NOMO-1 treated with DMSO at 0.1 percent for 48 hours (cell line): ENCODE results near the gene PRDM16.
"Not testable (repeated sequence)": the region's sequence is repeated elsewhere in the genome, so short reads cannot be mapped to it uniquely, and the experiment has no call there.

Source experiments
- DNase-seq: peaks from one replicate; lab custom pipeline; 2025; ENCODE audit not compliant: unreplicated experiment; lab: John Stamatoyannopoulos, UW

The PRDM16 gene

DNA sequence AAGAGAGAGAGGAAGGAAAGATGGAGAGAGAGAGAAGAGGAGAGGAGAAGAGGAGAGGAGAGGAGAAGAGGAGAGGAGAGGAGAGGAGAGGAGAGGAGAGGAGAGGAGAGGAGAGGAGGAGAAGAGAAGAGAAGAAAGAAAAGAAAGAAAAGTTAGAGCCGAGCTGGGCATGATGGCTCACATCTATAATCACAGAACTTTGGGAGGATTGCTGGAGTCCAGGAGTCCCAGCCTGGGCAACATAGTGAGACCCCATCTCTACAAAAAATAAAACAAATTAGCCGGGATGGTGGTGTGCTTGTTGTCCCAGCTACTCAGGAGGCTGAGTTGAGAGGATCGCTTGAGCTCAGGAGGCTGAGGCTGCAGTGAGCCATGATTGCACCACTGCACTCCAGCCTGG lies 171.0 kb downstream of the PRDM16 start:
- DNase-seq: not testable (repeated sequence)

- DNase-seq: no peak
Measured at GRCh38 chr1:3240524-3241235, 171.7 kb downstream of the PRDM16 start.

DNA sequence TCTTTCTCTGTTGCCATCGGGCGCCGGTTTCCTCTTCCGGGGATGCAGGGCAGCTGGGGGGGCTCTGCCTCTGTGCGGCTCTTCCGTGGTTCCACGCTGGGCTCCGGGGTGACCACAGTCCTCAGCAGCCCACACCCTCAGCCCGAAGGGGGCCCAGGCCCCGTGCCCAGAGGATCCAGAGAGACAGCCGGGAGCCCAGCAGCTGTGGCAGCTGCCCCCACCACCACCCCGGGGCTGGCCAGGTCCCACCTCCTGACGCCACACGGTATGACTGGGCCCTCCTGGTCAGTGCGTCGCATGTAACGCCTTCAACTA lies 172.2 kb downstream of the PRDM16 start:
- DNase-seq: no peak

GRCh38 chr1:3241673-3242407 lies 172.8 kb downstream of the PRDM16 start:
- no peak for DNase-seq

DNA sequence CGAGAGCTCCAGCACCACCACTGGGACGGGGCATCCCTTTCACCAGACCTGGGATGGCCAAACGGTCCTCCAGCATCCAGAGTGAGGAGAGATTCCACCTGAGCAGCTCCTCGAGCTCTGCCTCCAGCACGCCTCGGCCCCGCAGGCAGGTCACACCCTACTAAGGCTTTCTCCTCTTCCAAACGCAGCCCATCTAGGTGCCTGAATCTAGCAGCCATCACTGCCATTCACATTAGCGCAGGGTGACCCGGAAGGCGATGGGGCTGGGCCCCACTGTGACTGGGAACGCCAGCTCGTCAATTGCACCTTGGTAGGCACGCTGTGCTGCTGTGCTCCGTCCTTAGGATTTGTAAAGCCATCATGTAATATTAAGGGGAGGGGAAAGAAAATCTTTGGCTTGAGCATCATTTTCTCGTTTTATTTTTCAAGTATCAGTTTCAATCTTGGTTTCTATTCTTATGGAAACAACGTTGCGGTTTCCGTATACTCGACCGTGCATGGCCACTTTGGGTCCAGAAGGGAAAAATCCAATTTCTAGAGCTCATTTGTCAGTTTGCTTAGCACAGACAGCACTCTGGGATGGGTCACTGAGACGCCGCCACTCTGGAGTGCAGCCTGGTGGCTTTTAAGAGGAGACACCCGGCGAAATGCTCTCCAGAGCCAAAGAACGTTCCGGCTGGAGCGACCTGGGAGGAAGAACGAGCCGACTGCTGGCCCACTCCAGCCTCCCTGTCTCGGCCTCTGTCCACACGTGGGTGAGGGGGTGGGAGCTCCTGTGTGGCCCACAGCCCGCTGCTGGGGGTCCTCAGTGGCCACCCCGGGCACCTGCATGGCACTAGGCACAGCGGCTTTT lies 173.6 kb downstream of the PRDM16 start:
- DNase-seq: no peak

DNA sequence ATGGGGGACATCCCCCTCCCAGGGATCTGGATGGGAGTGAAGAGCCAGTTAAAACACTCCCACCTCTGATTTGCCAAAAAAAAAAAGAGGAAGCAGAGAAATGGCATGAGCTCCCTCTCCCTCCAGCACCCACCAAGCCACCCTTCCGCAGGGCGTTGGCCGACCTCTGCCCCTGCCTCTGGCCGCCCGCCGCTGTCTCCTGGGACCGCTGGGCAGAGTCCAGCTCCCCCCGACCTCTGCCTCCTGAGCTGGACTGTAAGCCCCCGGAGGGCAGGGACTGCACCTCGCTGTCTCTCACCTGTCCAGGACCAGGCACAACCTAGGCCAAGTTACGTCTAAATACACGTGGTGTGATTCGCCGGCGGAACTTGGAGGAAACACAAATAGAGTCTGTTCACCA lies 174.3 kb downstream of the PRDM16 start:
- DNase-seq: no peak

GRCh38 chr1:3244025-3244926 lies 175.3 kb downstream of the PRDM16 start:
- no peak for DNase-seq

GRCh38 chr1:3244927-3245315 lies 175.9 kb downstream of the PRDM16 start:
- DNase-seq: peak; percentile 7

DNA sequence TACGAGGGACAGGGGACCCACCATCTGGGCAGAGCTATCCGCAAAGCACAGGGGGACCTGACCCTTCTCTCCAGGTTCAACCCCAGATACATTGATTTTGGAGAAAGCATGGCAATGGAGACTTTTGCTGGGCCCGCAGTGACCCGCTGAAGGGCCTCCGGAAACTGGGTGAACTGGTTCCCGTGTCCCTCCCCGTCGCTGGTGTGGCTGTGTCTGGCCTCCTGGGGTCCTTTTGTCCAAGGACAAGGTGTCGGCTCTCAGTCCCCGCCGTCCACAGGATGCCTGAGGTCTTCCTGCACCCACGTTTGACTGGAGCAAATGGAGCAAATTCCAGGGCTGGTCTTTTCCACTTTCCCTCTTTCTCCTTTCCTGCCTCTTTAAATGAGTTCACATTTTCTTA lies 176.3 kb downstream of the PRDM16 start:
- no peak for DNase-seq

GRCh38 chr1:3245768-3246167 lies 176.8 kb downstream of the PRDM16 start:
- peak; percentile 44 for DNase-seq

DNA sequence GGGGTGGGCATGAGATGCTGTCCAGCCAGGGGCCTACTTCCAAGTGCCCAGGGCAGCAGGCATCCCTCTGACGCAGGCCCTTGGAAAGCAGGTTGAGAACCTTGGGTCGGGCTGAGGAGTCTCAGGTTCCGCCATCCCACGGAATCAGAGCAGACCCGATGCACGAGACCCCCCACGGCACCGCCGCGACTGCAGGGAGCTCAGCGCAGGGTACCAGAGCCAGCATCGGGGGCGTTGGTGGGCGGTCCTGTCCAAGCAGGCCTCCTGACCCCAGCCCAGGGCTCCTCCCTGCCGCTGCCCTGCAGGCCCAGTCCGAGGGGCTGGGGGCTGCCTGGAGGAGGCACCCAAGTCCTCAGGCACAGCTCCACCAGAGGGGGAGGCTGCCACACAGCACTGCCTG lies 177.2 kb downstream of the PRDM16 start:
- no peak for DNase-seq

- DNase-seq: no peak
Measured at GRCh38 chr1:3247521-3248121, 178.6 kb downstream of the PRDM16 start.

DNA sequence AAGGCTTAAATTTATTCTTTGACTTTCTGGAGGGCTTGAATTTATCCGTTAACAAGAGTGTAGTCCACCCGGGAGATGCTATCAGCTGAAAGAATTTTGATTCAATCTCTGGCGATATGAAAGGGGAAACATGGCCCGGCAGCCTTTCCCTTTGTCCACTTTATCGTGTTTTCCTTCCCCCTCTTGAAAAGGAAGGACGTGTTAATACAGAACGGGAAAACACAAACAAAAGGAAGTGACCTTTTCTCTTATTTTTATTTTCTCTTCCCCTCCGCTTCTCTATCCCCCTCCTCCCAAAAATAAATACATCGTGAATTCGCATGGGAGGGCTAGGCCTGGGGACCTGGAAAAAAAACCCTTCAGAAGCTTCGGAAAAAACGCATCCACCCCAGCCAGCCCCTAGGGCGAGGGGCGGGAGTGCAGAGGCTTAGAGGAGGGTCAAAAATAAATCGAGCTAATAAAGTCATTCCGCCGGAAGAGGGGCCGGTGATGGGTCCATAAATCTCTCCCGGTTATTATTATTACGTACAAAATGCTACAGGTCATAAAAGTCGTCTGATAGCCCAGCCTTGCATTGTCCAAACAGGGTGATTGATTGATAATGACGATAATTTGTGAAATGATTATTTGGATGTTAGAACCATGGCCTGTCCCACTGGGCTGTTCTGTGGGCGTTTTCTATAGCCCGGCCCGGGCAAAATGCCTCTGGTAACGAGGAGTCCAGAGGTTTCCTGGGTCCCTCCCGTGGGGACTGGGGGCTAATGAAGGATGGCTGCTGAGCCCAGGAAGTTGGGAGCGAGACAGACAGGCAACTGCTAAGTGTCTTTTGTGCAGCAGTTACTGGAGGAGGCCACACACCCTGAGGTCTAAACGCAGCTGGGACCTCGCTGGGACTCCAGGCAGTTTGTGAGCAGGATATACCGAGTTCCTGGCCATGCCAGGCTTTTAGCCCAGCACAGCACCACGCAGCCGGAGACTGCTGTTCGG lies 179.4 kb downstream of the PRDM16 start:
- DNase-seq: no peak

GRCh38 chr1:3249231-3249630 lies 180.2 kb downstream of the PRDM16 start:
- DNase-seq: no peak

DNA sequence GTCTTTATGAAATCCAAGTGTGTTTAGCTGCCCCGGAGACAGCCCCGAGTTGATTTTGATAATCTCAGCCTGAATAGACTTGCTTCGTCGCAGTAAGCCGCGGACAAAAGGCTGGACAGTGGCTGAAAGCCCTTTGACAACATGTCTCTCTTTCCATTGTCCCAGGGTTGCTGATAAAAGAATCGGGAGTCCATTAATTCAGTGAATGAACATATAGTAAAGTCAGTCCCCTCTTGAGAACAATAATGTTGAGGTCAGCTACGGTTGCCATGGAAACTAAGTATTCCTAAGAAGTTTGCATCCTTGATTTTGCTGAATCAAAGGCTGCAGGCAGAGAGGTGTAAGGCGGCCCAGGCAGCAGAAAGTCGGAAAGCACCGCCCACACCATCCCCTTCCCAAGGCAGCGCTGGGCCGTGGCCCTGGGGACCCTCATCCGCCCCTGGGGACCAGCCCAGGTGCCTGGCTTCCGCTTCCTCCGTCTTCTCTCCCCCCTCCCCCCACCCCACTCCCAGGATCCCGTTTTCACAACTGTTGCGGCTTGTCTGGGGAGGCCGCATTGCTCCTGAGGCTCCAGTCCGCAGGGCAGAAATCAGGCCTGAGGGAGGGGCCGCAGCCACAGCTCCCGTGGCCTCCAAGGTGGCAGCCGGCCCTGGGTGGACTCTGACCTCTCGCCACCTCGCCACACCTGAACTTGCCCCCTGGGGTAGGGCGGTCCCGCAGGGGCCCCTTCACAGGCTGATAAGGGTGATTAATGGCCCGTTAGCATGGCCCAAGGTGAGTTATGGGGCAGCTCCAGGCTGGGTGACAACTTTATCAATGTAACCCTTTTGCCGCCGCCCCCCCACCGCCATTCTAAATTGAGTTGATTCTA lies 180.9 kb downstream of the PRDM16 start:
- DNase-seq: peak; percentile 2

DNA sequence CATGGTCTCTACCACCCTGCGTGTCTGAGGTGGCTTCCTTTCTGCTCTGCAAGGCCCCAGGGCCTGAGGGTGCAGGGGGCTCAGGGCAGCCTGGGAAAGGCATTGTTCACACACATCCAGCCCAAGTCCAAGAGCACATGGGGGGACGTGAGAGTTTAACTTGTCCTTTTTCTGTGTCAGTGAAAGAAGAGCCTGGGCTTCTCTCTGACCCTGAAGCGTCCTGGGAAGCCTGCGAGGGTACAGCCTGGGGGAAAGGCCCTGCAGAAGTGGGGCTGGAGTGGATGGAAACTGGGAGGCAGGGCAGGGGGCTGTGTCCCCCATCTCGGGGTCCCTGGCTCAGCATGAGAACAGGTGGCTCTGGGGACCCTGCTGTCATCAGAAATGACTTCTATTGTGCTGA lies 181.6 kb downstream of the PRDM16 start:
- DNase-seq: no peak

DNA sequence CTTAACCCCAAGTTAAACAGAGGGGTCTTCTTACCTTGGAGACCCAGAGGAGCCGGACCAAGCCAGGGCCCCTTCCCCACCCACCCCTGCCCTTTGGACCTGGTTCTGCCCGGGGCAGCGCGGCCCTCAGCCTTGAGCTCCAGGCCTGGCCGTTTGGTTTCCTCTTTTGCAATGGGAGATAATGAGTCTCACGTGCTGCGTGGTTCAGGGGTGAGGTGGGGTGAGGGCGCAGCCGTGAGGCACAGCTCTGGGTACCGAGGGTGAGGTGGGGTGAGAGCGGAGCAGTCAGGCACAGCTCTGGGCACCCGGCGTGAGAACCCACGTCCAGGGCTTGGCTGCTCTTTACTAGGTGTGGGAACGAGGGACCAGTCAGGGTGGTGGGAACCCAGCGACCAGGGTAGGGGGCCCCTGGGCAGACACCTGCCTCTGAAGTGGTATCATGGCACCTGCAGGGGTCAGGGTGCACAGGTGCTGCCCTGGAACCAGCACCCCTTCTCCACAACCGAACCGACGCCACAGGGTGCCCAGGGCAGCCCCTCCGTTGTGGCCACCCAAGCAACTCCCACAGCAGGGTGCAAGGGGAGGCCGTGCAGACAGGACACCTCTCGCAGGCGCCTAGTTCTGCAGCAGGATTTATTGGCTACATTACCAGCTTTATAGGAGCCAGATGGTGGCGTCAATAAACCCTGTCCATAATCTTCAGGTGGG lies 182.2 kb downstream of the PRDM16 start:
- DNase-seq: peak; percentile 57
